Endodermal cell (in vitro differentiated cells): ENCODE measurements around the gene EDNRA. TPM values are rescaled to one million over a fixed set of nuclear protein-coding genes. Genes with fewer than 3 reads are reported as not detected.

ENCODE experiments used
- DNase-seq: peaks from one replicate; pipeline ENCODE4 v3.0.0-alpha.2; 2017
- H3K27ac ChIP-seq: 2 replicates; pipeline ENCODE4 v1.5.1; 2013; ENCODE audit warnings: mild to moderate bottlenecking, low read depth, low read length, moderate library complexity
- H3K27me3 ChIP-seq: 2 replicates; pipeline ENCODE4 v1.6.1; 2013; ENCODE audit warnings: mild to moderate bottlenecking, low read length, moderate library complexity; ENCODE audit not compliant: insufficient read depth, control insufficient read depth, poor library complexity, severe bottlenecking
- H3K36me3 ChIP-seq: 2 replicates; pipeline ENCODE4 v1.7.0; 2013; ENCODE audit warnings: mild to moderate bottlenecking, low read length, moderate library complexity; ENCODE audit not compliant: control insufficient read depth, insufficient read depth
- H3K4me1 ChIP-seq: one replicate; pipeline ENCODE4 v1.7.0; 2013; ENCODE audit warnings: low read length; ENCODE audit not compliant: control insufficient read depth, insufficient read depth
- H3K4me3 ChIP-seq: 2 replicates; pipeline ENCODE4 v1.5.1; 2013; ENCODE audit warnings: mild to moderate bottlenecking, low read length, moderate library complexity
- H3K9ac ChIP-seq: 2 replicates; pipeline ENCODE4 v1.6.1; 2013; ENCODE audit warnings: mild to moderate bottlenecking, low read length, moderate library complexity; ENCODE audit not compliant: poor library complexity, severe bottlenecking; ENCODE audit errors: extremely low read depth
- H3K9me3 ChIP-seq: 2 replicates; pipeline ENCODE4 v1.6.1; 2013; ENCODE audit warnings: mild to moderate bottlenecking, low read length, moderate library complexity; ENCODE audit not compliant: control insufficient read depth
- H3K27ac Mint-ChIP-seq: 2 replicates; pipeline ENCODE4 v1.8.0; 2020; ENCODE audit warnings: mixed read lengths
- H3K27me3 Mint-ChIP-seq: 2 replicates; pipeline ENCODE4 v1.8.0; 2021; ENCODE audit warnings: mild to moderate bottlenecking, mixed read lengths; ENCODE audit not compliant: insufficient read depth
- H3K36me3 Mint-ChIP-seq: 2 replicates; pipeline ENCODE4 v1.8.0; 2020; ENCODE audit warnings: low read depth, mixed read lengths
- H3K4me1 Mint-ChIP-seq: 2 replicates; pipeline ENCODE4 v1.8.0; 2020; ENCODE audit warnings: mixed read lengths
- H3K4me3 Mint-ChIP-seq: 2 replicates; pipeline ENCODE4 v1.8.0; 2020; ENCODE audit warnings: mild to moderate bottlenecking, moderate library complexity, mixed read lengths
- H3K9me3 Mint-ChIP-seq: 2 replicates; pipeline ENCODE4 v1.8.0; 2020; ENCODE audit warnings: mild to moderate bottlenecking, mixed read lengths
- CTCF ChIP-seq: fragments of 200-600 bp; sonication (generic); conservative IDR thresholded peaks from 2 replicates; pipeline ENCODE4 v1.5.0; 2021; ENCODE audit warnings: antibody characterized with exemption, mild to moderate bottlenecking
- WGBS, 2 experiments: methylation state at CpG; one replicate each; pipeline versions ENCODE4 v1.1.5 to v1.1.7; 2013; ENCODE audit warnings: missing lambda C conversion rate in 2 of 2, mixed read lengths in 1 of 2; ENCODE audit not compliant: insufficient coverage in 1 of 2, insufficient read length in 1 of 2; 5-methylcytosine and 5-hydroxymethylcytosine counted together
- total RNA-seq, 2 donors: library from RNA; stranded (reverse); fragmentation: NEBNext Ultra II Directional in 1 of 2; extraction: Animal tissue kit (Norgen Biotek cat#: 25700) in 1 of 2; gene quantifications; 2 replicates in 1 of 2; 3 replicates in 1 of 2; pipeline ENCODE4 v1.2.1, GENCODE V29; 2021

The EDNRA gene
- total RNA-seq, 2 donors from 2014 or later = 11.5 to 13.2 TPM

- no peak overlapping the region for H3K27ac Mint-ChIP-seq
- H3K36me3 Mint-ChIP-seq = peaks cover 8% of the 10 kb centered on the region
- H3K4me1 Mint-ChIP-seq = no peaks in the 10 kb centered on the region
- Histone ChIP-seq H3K27ac (no peak overlapping the region), H3K27me3 (no peaks in the 10 kb centered on the region), H3K9me3 (no peaks in the 10 kb centered on the region), H3K4me1 (no peaks in the 10 kb centered on the region), H3K9ac (no peak overlapping the region), H3K4me3 (no peak overlapping the region), H3K36me3 (peaks cover 14% of the 10 kb centered on the region)
- DNase-seq = no peak
- H3K9me3 Mint-ChIP-seq = no peaks in the 10 kb centered on the region
- no peak for TF ChIP-seq CTCF
- no peaks in the 10 kb centered on the region for H3K27me3 Mint-ChIP-seq
- H3K4me3 Mint-ChIP-seq = no peak overlapping the region
- WGBS, 2 experiments = 85 to 94% methylated on average over 10 to 17 of the region's 17 CpGs
Observed at GRCh38 chr4:147542229-147542990, 61.5 kb downstream of the EDNRA start.

- 83% methylated on average over 1 of the region's 1 CpG; no CpG with 5 or more reads in 1 of the 2 experiments for WGBS, 2 experiments
- H3K36me3 Mint-ChIP-seq = peaks cover 8% of the 10 kb centered on the region
- Histone ChIP-seq H3K9ac (no peak overlapping the region), H3K36me3 (peaks cover 14% of the 10 kb centered on the region), H3K27me3 (no peaks in the 10 kb centered on the region), H3K4me3 (no peak overlapping the region), H3K9me3 (no peaks in the 10 kb centered on the region), H3K27ac (no peak overlapping the region), H3K4me1 (no peaks in the 10 kb centered on the region)
- no peaks in the 10 kb centered on the region for H3K27me3 Mint-ChIP-seq
- H3K27ac Mint-ChIP-seq = no peak overlapping the region
- DNase-seq = no peak
- H3K9me3 Mint-ChIP-seq = no peaks in the 10 kb centered on the region
- H3K4me1 Mint-ChIP-seq = no peaks in the 10 kb centered on the region
- no peak overlapping the region for H3K4me3 Mint-ChIP-seq
- no peak for TF ChIP-seq CTCF
Observed at GRCh38 chr4:147543034-147543433, 62.1 kb downstream of the EDNRA start.

GRCh38 chr4:147546349-147546748 is 65.5 kb downstream of the EDNRA start:
- H3K9me3 Mint-ChIP-seq = peaks cover 2% of the 10 kb centered on the region

More at GRCh38 chr4:147546349-147546748, 65.5 kb downstream of the EDNRA start:
- Mint-ChIP-seq H3K4me1 (peaks cover 4% of the 10 kb centered on the region), H3K36me3 (peaks cover 8% of the 10 kb centered on the region), H3K27ac (no peak overlapping the region), H3K4me3 (no peak overlapping the region), H3K27me3 (no peaks in the 10 kb centered on the region)
- peaks cover 6% of the 10 kb centered on the region for H3K36me3 ChIP-seq
- 92 to 100% methylated on average over 2 of the region's 2 CpGs for WGBS, 2 experiments
- TF ChIP-seq CTCF = no peak
- H3K27me3 ChIP-seq = no peaks in the 10 kb centered on the region
- DNase-seq = no peak
- no peaks in the 10 kb centered on the region for H3K4me1 ChIP-seq
- H3K9ac ChIP-seq = no peak overlapping the region
- H3K4me3 ChIP-seq = no peak overlapping the region
- H3K27ac ChIP-seq = no peak overlapping the region
- H3K9me3 ChIP-seq = no peaks in the 10 kb centered on the region
